ENCODE results near the gene VTI1A.

Gene VTI1A

DNA sequence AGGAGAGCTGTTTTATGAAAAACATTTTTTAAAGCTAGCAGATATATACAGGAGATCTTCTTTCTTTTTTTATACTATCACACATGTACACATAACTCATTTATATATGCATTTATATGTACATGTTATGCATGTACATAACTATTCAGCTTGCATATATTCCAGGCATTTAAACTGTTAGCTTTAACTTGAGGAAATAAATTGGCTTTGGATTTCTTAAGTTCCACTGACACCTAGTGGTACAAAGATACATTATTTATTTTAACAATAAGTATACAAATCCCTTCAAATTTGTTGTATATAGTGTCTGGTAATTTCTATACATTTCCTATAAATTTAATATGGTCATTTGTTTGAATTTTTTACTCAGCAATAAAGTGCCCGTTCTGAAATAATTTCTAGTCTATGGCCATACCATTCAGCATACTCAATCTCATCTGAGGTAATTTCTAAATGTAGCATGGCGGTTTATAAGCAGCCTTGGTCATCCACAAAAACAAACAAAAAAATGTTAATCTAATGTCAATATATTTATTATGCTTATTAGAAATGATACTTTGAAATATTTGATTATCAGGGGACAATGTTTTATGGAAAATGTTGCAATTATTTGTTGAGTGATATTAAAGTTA lies 11.9 kb upstream of the VTI1A start:
- TF ChIP-seq CTCF (IDR thresholded peaks at IDR 0.05): peak; percentile 55

GRCh38 chr10:112438356-112438755 lies 8.7 kb upstream of the VTI1A start:
- TF ChIP-seq CTCF (IDR thresholded peaks at IDR 0.05): no peak

DNA sequence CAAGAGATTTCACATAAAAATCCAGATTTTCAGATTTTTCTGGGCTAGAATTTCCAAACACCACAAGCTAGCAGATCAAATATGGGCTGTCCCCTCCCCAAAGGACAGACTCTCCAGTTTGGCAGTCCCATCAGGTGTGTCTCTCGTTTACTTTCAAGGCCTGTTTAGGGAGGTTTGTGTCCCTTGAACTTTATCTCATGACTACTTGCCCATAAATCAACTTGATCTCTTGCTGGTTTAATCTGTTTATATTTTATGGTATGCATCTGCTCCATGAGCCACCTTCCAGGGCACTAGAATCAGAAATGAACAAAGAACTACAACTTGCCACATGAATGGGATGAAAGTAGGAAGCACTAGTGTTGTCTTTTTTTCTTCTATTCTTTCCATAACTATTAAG lies 5.5 kb upstream of the VTI1A start:
- TF ChIP-seq CTCF (IDR thresholded peaks at IDR 0.05): no peak

GRCh38 chr10:112442063-112442462 lies 5.0 kb upstream of the VTI1A start:
- TF ChIP-seq CTCF (IDR thresholded peaks at IDR 0.05): no peak

DNA sequence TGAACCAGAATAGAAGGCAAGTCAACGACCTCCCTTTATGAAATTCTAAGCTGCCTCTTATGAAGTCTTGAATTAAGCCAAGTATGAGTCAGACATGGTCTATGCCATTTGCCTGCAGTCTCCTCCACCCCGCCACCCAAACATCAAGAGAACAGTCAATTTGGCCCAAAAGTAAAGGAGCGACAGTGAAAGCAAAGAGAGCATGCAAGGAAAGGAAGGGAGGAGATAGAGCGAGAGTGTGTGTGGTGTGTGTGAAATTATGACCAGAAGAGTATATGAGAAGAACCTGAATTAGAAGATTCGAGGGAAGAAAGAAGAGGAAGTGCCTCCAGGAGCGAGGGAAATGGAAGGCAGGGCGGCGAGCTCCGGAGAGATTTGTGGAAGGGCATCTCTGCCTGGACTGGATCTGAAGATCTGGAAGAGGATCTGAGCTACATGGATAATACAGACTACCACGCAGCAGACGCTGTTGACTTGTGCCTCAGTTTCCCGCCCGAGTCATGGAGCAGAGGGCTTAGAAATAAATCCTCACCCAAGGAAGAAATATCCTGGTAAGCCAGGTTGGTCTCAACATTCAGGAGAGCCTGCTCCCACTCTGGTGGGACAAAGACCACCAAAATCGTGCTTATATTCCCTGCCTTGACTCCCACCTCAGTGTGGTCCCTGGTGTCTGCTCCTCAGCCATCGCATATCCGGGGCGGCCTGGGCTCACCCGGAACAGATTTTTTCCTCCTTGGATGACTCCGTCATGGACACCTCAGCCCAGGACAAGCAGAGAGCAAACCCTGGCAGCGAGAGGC lies 760 bp upstream of the VTI1A start:
- TF ChIP-seq CTCF (IDR thresholded peaks at IDR 0.05): no peak

DNA sequence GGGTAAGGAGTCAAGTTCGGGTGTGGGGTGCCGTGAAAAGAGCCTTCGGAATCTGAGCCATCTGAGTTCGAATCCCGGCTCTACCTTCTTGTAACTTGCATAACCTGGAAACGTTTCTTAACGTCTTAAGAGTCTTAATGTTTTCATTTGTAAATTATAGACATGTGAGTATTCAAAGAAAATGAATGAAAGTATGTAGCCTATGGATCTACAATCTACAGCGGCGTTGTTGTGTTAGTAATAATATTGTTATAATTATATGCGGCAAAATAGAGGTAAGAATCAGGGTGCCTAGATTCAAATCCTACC lies 559 bp downstream of the VTI1A start:
- no peak for TF ChIP-seq CTCF (IDR thresholded peaks at IDR 0.05)

DNA sequence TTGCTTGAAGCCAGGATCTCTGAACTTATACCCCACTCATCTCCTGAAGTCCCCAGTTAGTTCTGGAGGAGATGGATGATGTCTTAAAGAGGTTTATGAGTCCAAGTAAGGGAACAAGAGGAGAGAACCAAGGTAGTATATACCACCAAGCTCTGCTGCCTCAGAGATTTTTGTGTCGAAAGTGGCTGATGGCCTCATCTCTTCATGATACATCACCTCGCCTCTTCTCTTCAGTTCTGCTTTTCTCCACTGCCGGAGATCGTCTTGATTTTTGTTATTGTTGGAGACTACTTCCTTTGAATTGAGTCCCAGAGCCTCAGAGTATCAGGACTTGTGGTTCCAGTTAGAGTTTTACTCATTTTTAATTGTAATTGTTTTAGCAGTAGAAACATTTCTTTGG lies 1.9 kb downstream of the VTI1A start:
- no peak for TF ChIP-seq CTCF (IDR thresholded peaks at IDR 0.05)
